K562 (cell line): ENCODE measurements around the gene TBXAS1. TPM values are rescaled to one million over a fixed set of nuclear protein-coding genes. Genes with fewer than 3 reads are reported as not detected.

Experiments used
- ATAC-seq: fragments of 200-7000 bp; cut with Tn5 transposase; 3 replicates; pipeline ENCODE4 v1.9.1; 2020; ENCODE audit warnings: moderate library complexity
- BruUV-seq: library from RNA; stranded (reverse); fragments of 400-500 nt; replicated peaks from 2 replicates; lab custom pipeline; 2021; lab: Mats Ljungman, UMichigan
- CTCF ChIA-PET: fragments of 300-600 bp; formaldehyde crosslinking; extraction: SDS; loops from one replicate; lab custom pipeline; 2021; ENCODE audit warnings: low intra/inter-chr PET ratio; lab: Yijun Ruan, JAX
- POLR2A ChIA-PET: fragments of 300-600, 350-650 bp; sonication (Branson Sonifier 250); formaldehyde crosslinking; extraction: SDS; loops from one replicate; lab custom pipeline; 2021; ENCODE audit warnings: antibody characterized with exemption, inconsistent platforms; lab: Yijun Ruan, JAX
- DNase-seq, 4 experiments: peaks; one replicate each; pipeline versions ENCODE4 v3.0.0 to v3.0.0-alpha.2; 2011 to 2018; ENCODE audit warnings: low spot score in 3 of 4, mixed read lengths in 3 of 4; ENCODE audit errors: extremely low read depth in 1 of 4
- FAIRE-seq: peaks from 2 replicates; lab custom pipeline; 2011; peaks lifted over from hg19 to GRCh38; lab: Jason Lieb, UNC
- H2AFZ ChIP-seq: 2 replicates; pipeline ENCODE4 v1.6.0; 2011; ENCODE audit warnings: low read depth, low read length, control low read depth, inconsistent platforms
- H3K27ac ChIP-seq: fragments of 200-600 bp; 3 replicates; pipeline ENCODE4 v1.8.0; 2011; ENCODE audit warnings: low read depth, mild to moderate bottlenecking, control low read depth, inconsistent platforms, low read length, moderate library complexity, mixed read lengths; ENCODE audit errors: extremely low read depth
- H3K27me3 ChIP-seq, 2 experiments: fragments of 300-600 bp in 1 of 2; 2 replicates in 1 of 2; 3 replicates in 1 of 2; pipeline versions ENCODE4 v1.6.0 to v1.8.0; 2011; ENCODE audit warnings: inconsistent platforms in 2 of 2, low read length in 2 of 2, mild to moderate bottlenecking in 1 of 2, mixed read lengths in 1 of 2, moderate library complexity in 1 of 2; ENCODE audit not compliant: control insufficient read depth in 2 of 2, insufficient read depth in 2 of 2
- H3K36me3 ChIP-seq: fragments of 300-600 bp; 3 replicates; pipeline ENCODE4 v1.8.0; 2011; ENCODE audit warnings: mild to moderate bottlenecking, low read length, inconsistent platforms; ENCODE audit not compliant: control insufficient read depth, insufficient read depth
- H3K4me1 ChIP-seq, 2 experiments: fragments of 200-600 bp in 1 of 2; replicated peaks in 1 of 2; 2 replicates in 1 of 2; 3 replicates in 1 of 2; pipeline versions ENCODE4 v1.5.1 to v1.8.0; 2011; ENCODE audit warnings: inconsistent platforms in 2 of 2, low read length in 2 of 2, mild to moderate bottlenecking in 1 of 2, mixed read lengths in 1 of 2, moderate library complexity in 1 of 2; ENCODE audit not compliant: control insufficient read depth in 2 of 2, insufficient read depth in 2 of 2
- H3K4me2 ChIP-seq: 2 replicates; pipeline ENCODE4 v1.6.1; 2011; ENCODE audit warnings: low read length, control low read depth, inconsistent platforms, mixed read lengths; ENCODE audit not compliant: insufficient read depth
- H3K4me3 ChIP-seq: fragments of 200-600 bp; sonication (generic), shearing (Covaris generic); 2 replicates; pipeline ENCODE4 v1.5.1; 2016; ENCODE audit warnings: control low read depth, inconsistent platforms
- H3K79me2 ChIP-seq: fragments of 200-600 bp; 3 replicates; pipeline ENCODE4 v1.8.0; 2011; ENCODE audit warnings: low read length, inconsistent platforms; ENCODE audit not compliant: control insufficient read depth, insufficient read depth
- H3K9ac ChIP-seq, 2 experiments: 2 replicates each; pipeline versions ENCODE4 v1.6.0 to v1.6.1; 2011; ENCODE audit warnings: low read depth in 2 of 2, low read length in 2 of 2, control low read depth in 1 of 2, inconsistent platforms in 1 of 2, mild to moderate bottlenecking in 1 of 2, mixed read lengths in 1 of 2; ENCODE audit not compliant: insufficient read depth in 1 of 2
- H3K9me1 ChIP-seq: one replicate; pipeline ENCODE4 v1.6.0; 2011; ENCODE audit warnings: inconsistent platforms, mild to moderate bottlenecking, low read length, moderate library complexity; ENCODE audit not compliant: control insufficient read depth, insufficient read depth
- H3K9me3 ChIP-seq: replicated peaks from 2 replicates; pipeline ENCODE4 v1.5.1; 2011; ENCODE audit warnings: low read depth, low read length, inconsistent platforms; ENCODE audit not compliant: control insufficient read depth, insufficient read depth
- H4K20me1 ChIP-seq: replicated peaks from 2 replicates; pipeline ENCODE4 v1.6.1; 2011; ENCODE audit warnings: low read length, inconsistent platforms, mixed read lengths; ENCODE audit not compliant: control insufficient read depth, insufficient read depth
- ATF3 ChIP-seq, 2 experiments: fragments of 450-650 bp in 1 of 2; sonication (generic) in 1 of 2; formaldehyde crosslinking in 1 of 2; IDR thresholded peaks in 1 of 2; conservative IDR thresholded peaks in 1 of 2; 2 replicates each; pipeline versions ENCODE4 v1.6.1 to v1.8.1; 2016 to 2023; ENCODE audit warnings: mild to moderate bottlenecking in 2 of 2, moderate library complexity in 2 of 2, inconsistent platforms in 1 of 2, missing genetic modification reagents in 1 of 2
- CAMTA2 ChIP-seq: fragments of 250-450 bp; sonication (Bioruptor Pico); conservative IDR thresholded peaks from 2 replicates; pipeline ENCODE4 v1.5.1; 2022
- CEBPG ChIP-seq, 3 experiments: fragments of 200-800 bp in 1 of 3; sonication (Bioruptor generic) in 1 of 3; sonication (generic) in 1 of 3; formaldehyde crosslinking in 1 of 3; IDR thresholded peaks in 2 of 3; conservative IDR thresholded peaks in 1 of 3; 2 replicates each; pipeline versions ENCODE4 v1.6.1 to v1.8.0; 2016 to 2022; ENCODE audit warnings: missing compliant biosample characterization in 2 of 3, missing genetic modification characterization in 2 of 3, mild to moderate bottlenecking in 1 of 3, missing genetic modification reagents in 1 of 3
- MAX ChIP-seq: sonication (generic); formaldehyde crosslinking; IDR thresholded peaks from 2 replicates; pipeline ENCODE4 v1.9.0; 2022; ENCODE audit warnings: mild to moderate bottlenecking, missing genetic modification reagents
- WGBS: fragments of 100-300 bp; shearing (Covaris generic); methylation state at CpG from one replicate; pipeline ENCODE4 v1.1.6; 2016; ENCODE audit warnings: low coverage, mixed read lengths; ENCODE audit not compliant: insufficient coverage; ENCODE audit errors: missing lambda C conversion rate; 5-methylcytosine and 5-hydroxymethylcytosine counted together
- in situ Hi-C: fragments of 300-500 bp; cut with MboI; formaldehyde crosslinking; loops from 4 replicates; pipeline ENCODE4 v1.15.0; 2018; ENCODE audit warnings: inconsistent platforms, mixed read lengths
- intact Hi-C: fragments of 100-400 bp; cut with micrococcal nuclease; formaldehyde crosslinking; loops from 2 replicates; pipeline ENCODE4 v1.14.2; 2022
- polyA plus RNA-seq, 8 experiments: library from polyadenylated mRNA; depleted of rRNA in 4 of 8; stranded (reverse) in 5 of 8; unstranded in 3 of 8; fragments of >200 nt; fragmentation: Nextera tagmentation in 2 of 8; fragmentation: Illumina TruSeq in 1 of 8; extraction: Ambion mirVana in 2 of 8; extraction: Trizol in 1 of 8; gene quantifications; 2 replicates each; pipeline versions ENCODE4 v1.2.1 to v1.2.3, GENCODE V29; 2011 to 2014; ENCODE audit warnings: inconsistent platforms in 1 of 8, missing spikeins in 1 of 8
- total RNA-seq, 7 experiments: library from RNA; depleted of rRNA in 6 of 7; stranded (reverse); fragments of >200 nt in 6 of 7; fragmentation: Illumina TruSeq in 2 of 7; extraction: Trizol in 2 of 7; gene quantifications; 2 replicates each; pipeline versions ENCODE4 v1.2.1 to v1.2.3, GENCODE V29; 2011 to 2021; ENCODE audit warnings: low replicate concordance in 1 of 7

TBXAS1 gene
- total and polyA plus RNA-seq, 9 of the 15 experiments (the other 6 are each of a cell fraction or from before 2014, with no cell fraction given), result 1.1 to 8.3 (median 1.9) TPM

GRCh38 chr7:139830292-139830691 is 1.2 kb downstream of the TBXAS1 start:
- H2AFZ ChIP-seq, result peak overlapping the region; percentile 73; the same call in 1 of the 2 replicates
- TF ChIP-seq MAX (no peak), ATF3 (IDR thresholded peaks at IDR 0.05) (peak; percentile 43), ATF3 (CRISPR knock-in tag; conservative IDR thresholded peaks at IDR 0.05) (no peak), CEBPG (CRISPR knock-in tag; IDR thresholded peaks at IDR 0.05) (no peak), CEBPG (tag; conservative IDR thresholded peaks at IDR 0.05 in 1 of 2, IDR thresholded peaks at IDR 0.05 in 1 of 2) (peak in 1 of 2 experiments; percentile 36; a peak in 2 of 4 replicates), CAMTA2 (CRISPR knock-in tag) (no peak)
- POLR2A ChIA-PET, result interaction anchor here (0.6 to 1.4 kb wide), 3 partner anchors 10 to 16 kb away, joined by 3 read pairs; no protein-coding TSS in a partner anchor
- H3K9me3 ChIP-seq, result no peaks in the 10 kb centered on the region
- no peak overlapping the region for H3K9ac ChIP-seq
- H3K27me3 ChIP-seq, result peaks cover 9 to 19% of the 10 kb centered on the region in 2 experiments
- no TSS peak for BruUV-seq
- in situ Hi-C loops (no loop called here), intact Hi-C loops (no loop called here)
- H3K4me3 ChIP-seq, result no peak overlapping the region
- no peak overlapping the region for H3K27ac ChIP-seq
- no peaks in the 10 kb centered on the region for H3K36me3 ChIP-seq
- no peak overlapping the region for H3K4me2 ChIP-seq
- CTCF ChIA-PET, result no interaction called here
- H3K4me1 ChIP-seq, result peaks cover 4 to 22% of the 10 kb centered on the region in 2 experiments; a peak in 4 of 5 replicates
- no peak for FAIRE-seq
- WGBS, result 51% methylated on average over 4 of the region's 4 CpGs
- no peaks in the 10 kb centered on the region for H3K79me2 ChIP-seq
- no peak for ATAC-seq
- DNase-seq, result no peak
- no peaks in the 10 kb centered on the region for H4K20me1 ChIP-seq
- H3K9me1 ChIP-seq, result no peaks in the 10 kb centered on the region
